SJCRH30 (cell line): ENCODE results near the gene SLC26A8. TPM values are rescaled to one million over a fixed set of nuclear protein-coding genes. Genes with fewer than 3 reads are reported as not detected.
"Not testable (repeated sequence)": the region's sequence is repeated elsewhere in the genome, so short reads cannot be mapped to it uniquely, and the experiment has no call there.

ENCODE experiments used
- DNase-seq, 2 experiments: peaks; one replicate each; pipeline ENCODE4 v3.0.0-alpha.2; 2015 to 2020
- H3K27ac ChIP-seq: fragments of 250-450 bp; sonication (Bioruptor Pico); 2 replicates; pipeline ENCODE4 v1.5.1; 2020; ENCODE audit warnings: mild to moderate bottlenecking, moderate library complexity
- H3K27me3 ChIP-seq: fragments of 250-450 bp; sonication (Bioruptor Pico); 2 replicates; pipeline ENCODE4 v1.5.1; 2020; ENCODE audit warnings: mild to moderate bottlenecking, moderate library complexity
- H3K36me3 ChIP-seq: fragments of 250-450 bp; sonication (Bioruptor Pico); 2 replicates; pipeline ENCODE4 v1.5.1; 2020; ENCODE audit warnings: mild to moderate bottlenecking, moderate library complexity
- H3K4me1 ChIP-seq: fragments of 250-450 bp; sonication (Bioruptor Pico); 2 replicates; pipeline ENCODE4 v1.5.1; 2020; ENCODE audit warnings: mild to moderate bottlenecking, moderate library complexity
- H3K4me3 ChIP-seq: fragments of 250-450 bp; sonication (Bioruptor Pico); 2 replicates; pipeline ENCODE4 v1.5.1; 2020; ENCODE audit warnings: mild to moderate bottlenecking, moderate library complexity
- H3K9me3 ChIP-seq: fragments of 250-450 bp; sonication (Bioruptor Pico); replicated peaks from 2 replicates; pipeline ENCODE4 v1.5.1; 2020; ENCODE audit warnings: mild to moderate bottlenecking, moderate library complexity
- total RNA-seq: library from RNA; depleted of rRNA; stranded (reverse); fragments of >200 nt; shearing (Covaris generic); gene quantifications from 2 replicates; pipeline ENCODE4 v1.2.3, GENCODE V29; 2014

SLC26A8 gene
- total RNA-seq, 1 experiment from 2014 or later, result not detected

DNA sequence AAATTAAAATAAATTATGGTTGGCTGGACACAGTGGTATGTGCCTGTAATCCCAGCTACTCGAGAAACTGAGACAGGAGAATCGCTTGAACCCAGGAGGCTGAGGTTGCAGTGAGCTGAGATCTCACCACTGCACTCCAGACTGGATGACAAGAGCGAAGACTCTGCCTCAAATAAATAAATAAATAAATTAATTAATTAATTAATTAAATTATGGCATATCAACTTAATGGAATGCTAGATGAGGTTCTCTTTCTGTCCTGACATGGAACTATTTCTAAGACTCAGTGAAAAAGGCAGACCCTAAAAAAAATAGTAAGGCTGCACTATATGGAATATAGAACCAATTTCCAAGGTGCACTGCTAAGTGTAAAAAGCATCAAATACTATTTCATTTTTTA lies 108.4 kb downstream of the SLC26A8 start:
- Histone ChIP-seq H3K9me3 (no peaks in the 10 kb centered on the region), H3K4me3 (no peak overlapping the region), H3K27me3 (no peaks in the 10 kb centered on the region), H3K4me1 (no peaks in the 10 kb centered on the region), H3K36me3 (peaks cover 46% of the 10 kb centered on the region), H3K27ac (no peak overlapping the region)
- DNase-seq, result no peak

DNA sequence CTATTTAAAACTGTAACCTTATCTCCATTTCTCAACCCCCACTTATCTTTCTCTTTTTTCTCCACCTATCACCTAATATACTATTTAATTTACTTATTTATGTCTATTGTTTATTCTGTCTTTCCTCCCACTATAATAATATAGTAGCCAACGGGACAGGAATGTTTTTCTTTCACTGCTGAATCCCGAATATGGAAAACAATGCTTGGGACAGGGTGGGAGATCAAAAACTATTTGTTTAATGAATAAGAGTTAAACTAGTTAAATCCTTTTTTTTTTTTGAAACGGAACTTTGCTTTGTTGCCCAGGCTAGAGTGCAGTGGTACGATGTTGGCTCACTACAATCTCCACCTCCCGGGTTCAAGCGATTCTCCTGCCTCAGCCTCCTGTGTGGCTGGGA lies 109.9 kb downstream of the SLC26A8 start:
- Histone ChIP-seq H3K27ac (no peak overlapping the region), H3K27me3 (no peaks in the 10 kb centered on the region), H3K9me3 (no peaks in the 10 kb centered on the region), H3K4me1 (no peaks in the 10 kb centered on the region), H3K4me3 (no peak overlapping the region), H3K36me3 (peaks cover 60% of the 10 kb centered on the region)
- DNase-seq, result no peak

DNA sequence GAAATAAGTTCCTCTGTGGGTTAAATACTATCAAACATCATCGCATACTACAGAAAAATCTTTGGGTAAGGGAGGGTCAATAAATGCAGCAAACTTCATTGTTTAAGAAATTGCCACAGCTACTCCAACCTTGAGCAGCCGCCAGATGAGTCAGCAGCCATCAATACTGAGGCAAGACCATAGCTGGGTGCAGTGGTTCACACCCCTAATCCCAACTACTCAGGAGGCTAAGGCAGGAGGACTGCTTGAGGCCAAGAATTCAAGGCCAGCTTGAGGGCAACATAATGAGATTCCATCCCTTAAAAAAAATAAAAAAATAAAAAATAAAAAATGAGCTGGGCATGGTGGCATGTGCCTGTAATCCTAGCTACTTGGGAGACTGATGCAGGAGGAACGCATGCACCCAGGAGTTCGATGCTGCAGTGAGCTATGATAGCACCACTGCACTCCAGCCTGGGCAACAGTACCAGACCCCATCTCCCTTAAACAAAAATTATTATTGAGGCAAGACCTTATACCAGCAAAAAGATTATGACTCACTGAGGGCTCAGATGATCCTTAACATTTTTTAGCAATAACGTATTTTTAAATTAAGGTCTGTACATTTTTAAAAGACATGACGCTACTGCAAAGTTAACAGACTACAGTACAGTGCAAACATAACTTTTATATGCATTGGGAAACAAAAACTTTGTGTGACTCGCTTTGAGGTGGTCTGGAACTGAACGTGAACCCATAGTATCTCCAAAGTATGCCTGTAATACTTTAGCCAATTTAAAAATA lies 112.4 kb downstream of the SLC26A8 start:
- no peaks in the 10 kb centered on the region for H3K4me1 ChIP-seq
- DNase-seq, result no peak
- H3K4me3 ChIP-seq, result no peak overlapping the region
- H3K36me3 ChIP-seq, result peaks cover 74% of the 10 kb centered on the region
- no peak overlapping the region for H3K27ac ChIP-seq
- no peaks in the 10 kb centered on the region for H3K27me3 ChIP-seq
- peaks cover 4% of the 10 kb centered on the region; the same call in 1 of the 2 replicates for H3K9me3 ChIP-seq

DNA sequence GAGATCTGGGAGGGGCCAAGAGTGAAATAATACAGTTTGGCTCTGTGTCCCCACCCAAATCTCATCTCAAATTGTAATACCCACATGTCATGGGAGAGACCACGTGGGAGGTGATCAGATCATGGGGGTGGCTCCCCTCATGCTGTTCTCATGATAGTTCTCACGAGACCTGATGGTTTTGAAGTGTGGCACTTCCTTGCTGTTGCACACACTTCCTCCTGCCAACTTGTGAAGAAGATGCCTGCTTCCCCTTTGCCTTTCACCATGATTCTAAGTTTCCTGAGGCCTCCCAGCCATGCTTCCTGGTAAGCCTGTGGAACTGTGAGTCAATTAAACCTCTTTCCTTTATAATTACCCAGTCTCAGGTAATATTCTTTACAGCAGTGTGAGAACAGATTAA lies 114.9 kb downstream of the SLC26A8 start:
- not testable (repeated sequence) for DNase-seq, H3K27ac ChIP-seq, H3K27me3 ChIP-seq, H3K4me3 ChIP-seq, H3K9me3 ChIP-seq, H3K4me1 ChIP-seq
- peaks cover 74% of the 10 kb centered on the region for H3K36me3 ChIP-seq

DNA sequence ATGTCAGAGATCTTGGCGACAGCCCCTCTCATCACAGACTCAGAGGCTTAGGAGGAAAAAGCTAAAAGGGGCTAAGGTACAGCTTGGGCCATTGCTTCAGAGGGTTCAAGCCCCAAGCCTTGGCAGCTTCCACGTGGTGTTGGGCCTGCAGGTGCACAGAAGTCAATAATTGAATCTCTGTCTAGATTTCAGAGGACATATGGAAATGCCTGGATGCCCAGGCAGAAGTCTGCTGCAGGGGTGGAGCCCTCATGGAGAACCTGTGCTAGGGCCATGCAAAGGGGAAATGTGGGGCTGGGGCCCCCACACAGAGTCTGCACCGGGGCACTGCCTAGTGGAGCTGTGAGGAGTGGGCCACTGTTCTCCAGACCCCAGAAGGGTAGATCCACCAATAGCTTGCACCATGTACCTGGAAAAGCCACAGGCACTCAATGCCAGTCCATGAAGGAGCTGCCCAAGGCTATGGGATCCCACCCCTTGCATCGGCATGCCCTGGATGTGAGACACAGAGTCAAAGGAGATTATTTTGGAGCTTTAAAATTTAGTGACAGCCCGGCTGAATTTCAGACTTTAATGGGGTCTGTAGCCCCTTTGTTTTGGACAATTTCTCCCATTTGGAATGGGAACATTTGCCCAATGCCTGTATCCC lies 115.6 kb downstream of the SLC26A8 start:
- not testable (repeated sequence) for H3K4me3 ChIP-seq, H3K27me3 ChIP-seq, H3K27ac ChIP-seq, H3K9me3 ChIP-seq, DNase-seq, H3K4me1 ChIP-seq
- peaks cover 74% of the 10 kb centered on the region for H3K36me3 ChIP-seq

DNA sequence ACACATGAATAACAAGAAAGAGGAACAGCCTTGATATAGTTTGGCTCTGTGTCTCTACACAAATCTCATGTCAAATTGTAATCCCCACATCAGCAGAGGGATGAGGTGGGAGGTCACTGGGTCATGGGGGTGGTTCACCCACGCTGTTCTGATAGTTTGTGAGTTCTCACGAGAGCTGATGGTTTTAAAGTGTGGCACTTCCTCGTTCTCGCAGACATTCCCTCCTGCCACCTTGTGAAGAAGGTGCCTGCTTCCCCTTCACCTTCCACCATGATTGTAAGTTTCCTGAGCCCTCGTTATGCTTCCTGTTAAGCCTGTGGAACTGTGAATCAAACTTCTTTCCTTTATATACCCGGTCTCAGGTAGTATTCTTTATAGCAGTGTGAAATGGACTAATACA lies 116.7 kb downstream of the SLC26A8 start:
- peaks cover 66% of the 10 kb centered on the region for H3K36me3 ChIP-seq
- no peak overlapping the region for H3K4me3 ChIP-seq
- no peaks in the 10 kb centered on the region for H3K4me1 ChIP-seq
- H3K27ac ChIP-seq, result no peak overlapping the region
- H3K27me3 ChIP-seq, result no peaks in the 10 kb centered on the region
- H3K9me3 ChIP-seq, result peaks cover 4% of the 10 kb centered on the region; the same call in 1 of the 2 replicates
- no peak for DNase-seq

DNA sequence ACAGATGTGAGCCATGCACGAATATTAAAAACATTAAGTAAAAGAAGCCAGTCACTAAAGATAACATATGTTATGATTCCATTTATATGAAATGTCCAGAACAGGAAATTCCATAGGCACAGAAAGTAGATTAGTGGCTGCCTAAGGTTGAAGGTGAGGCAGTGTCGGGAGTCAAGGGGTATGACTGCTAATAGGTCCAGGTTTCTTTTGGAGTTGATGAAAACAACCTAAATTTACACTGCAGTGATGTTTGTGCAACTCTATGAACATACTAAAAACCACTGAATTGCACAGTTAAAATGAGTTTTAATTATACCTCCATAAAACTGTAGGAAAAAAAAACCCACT lies 118.0 kb downstream of the SLC26A8 start:
- Histone ChIP-seq H3K36me3 (peaks cover 57% of the 10 kb centered on the region), H3K27me3 (no peaks in the 10 kb centered on the region), H3K4me3 (no peak overlapping the region), H3K27ac (no peak overlapping the region), H3K4me1 (no peaks in the 10 kb centered on the region), H3K9me3 (peaks cover 4% of the 10 kb centered on the region; the same call in 1 of the 2 replicates)
- no peak for DNase-seq

DNA sequence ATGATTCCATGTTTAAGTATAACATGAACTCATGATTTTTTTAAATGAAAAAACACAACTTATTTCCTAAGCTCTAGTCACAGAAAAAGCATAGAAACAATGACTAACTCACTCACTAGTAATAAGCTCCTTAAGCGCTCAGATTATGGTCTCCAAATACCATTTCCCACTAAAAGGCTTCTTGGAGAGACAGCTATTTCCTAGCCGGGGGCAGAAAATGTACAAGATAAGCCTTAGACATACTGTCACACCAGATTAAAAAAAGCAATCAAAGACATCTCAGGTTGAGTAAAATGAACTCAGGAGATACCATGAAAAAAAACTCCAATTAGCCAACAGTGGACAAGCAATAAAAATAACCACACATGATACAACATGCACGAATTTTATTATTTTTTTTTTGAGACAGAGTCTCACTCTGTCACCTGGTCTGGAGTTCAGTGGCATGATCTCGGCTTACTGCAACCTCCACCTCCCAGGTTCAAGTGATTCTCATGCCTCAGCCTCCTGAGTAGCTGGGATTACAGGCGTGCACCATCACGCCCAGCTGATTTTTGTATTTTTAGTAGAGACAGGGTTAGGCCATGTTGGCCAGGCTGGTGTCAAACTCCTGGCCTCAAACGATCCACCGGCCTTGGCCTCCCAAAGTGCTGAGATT lies 118.5 kb downstream of the SLC26A8 start:
- Histone ChIP-seq H3K4me3 (no peak overlapping the region), H3K27me3 (no peaks in the 10 kb centered on the region), H3K4me1 (no peaks in the 10 kb centered on the region), H3K9me3 (peaks cover 4% of the 10 kb centered on the region; the same call in 1 of the 2 replicates), H3K36me3 (peaks cover 57% of the 10 kb centered on the region), H3K27ac (no peak overlapping the region)
- no peak for DNase-seq

DNA sequence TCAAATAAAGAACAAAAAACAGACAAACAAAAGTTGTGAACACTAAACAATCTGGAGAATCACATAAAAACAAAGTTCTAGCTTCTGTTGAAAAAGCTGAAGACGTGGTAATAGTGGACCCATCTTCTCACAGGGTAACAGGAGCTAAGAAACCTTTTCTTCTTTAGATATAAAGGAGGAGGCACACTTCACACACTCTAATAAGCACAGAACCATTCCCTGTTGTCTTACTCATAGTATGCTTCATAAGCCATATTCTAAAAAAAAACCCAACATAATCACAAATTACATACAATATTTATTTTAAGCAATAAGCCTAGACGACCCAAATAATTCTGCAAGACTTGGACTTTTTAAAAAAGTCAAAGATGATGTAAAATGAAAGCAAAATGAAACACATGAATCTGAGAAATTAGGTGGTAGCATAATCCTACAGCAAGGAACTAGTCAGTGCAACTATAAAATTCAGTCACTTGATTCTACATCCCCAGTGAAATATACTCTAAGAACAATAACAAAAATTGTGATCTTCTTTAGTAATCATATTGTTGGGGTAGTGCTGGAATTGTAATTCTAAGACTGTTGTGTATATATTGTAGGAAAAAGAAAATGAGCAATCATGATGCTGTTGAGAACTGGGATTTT lies 119.2 kb downstream of the SLC26A8 start:
- Histone ChIP-seq H3K9me3 (peaks cover 4% of the 10 kb centered on the region; the same call in 1 of the 2 replicates), H3K4me3 (no peak overlapping the region), H3K4me1 (no peaks in the 10 kb centered on the region), H3K36me3 (peaks cover 57% of the 10 kb centered on the region), H3K27me3 (no peaks in the 10 kb centered on the region), H3K27ac (no peak overlapping the region)
- DNase-seq, result no peak

DNA sequence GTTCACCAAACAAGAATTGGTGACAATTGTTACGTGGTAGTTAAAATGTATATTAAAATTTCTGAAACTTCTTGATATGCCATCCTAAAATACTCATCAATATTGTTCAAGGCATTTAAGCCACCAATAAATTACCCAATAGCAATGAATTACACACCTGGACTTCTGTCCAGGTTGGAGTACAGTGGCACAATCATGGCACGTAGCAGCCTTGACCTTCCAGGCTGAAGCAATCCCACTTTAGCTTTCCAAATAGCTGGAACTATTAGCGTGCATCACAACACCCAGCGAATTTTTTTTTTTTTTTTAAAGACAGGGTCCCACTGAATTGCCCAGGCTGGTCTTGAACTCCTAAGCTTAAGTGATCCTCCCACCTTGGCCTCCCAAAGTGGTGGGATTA lies 120.8 kb downstream of the SLC26A8 start:
- Histone ChIP-seq H3K4me1 (no peaks in the 10 kb centered on the region), H3K27me3 (no peaks in the 10 kb centered on the region), H3K36me3 (peaks cover 52% of the 10 kb centered on the region), H3K4me3 (no peak overlapping the region), H3K9me3 (no peaks in the 10 kb centered on the region), H3K27ac (no peak overlapping the region)
- DNase-seq, result no peak

DNA sequence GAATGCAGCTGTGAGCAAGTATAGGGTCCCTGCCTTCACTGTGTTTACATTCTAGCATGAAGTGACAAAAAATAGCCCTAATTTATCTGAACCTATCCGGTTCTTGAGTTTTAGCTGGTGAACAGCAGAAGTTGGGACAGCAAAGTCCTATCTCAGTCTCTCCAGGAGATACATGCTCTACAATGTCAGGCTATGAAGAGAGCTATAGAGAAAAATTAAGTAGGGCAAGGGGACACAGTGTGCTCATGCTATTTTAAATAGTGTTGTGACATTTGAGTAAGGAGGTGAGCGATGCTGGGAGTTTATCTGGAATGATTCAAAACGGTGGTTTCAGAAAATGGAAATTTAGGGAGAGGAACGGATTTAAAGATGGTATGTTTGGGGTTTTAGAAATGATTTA lies 124.0 kb downstream of the SLC26A8 start:
- H3K36me3 ChIP-seq, result peaks cover 39% of the 10 kb centered on the region
- H3K27ac ChIP-seq, result no peak overlapping the region
- H3K9me3 ChIP-seq, result no peaks in the 10 kb centered on the region

DNA sequence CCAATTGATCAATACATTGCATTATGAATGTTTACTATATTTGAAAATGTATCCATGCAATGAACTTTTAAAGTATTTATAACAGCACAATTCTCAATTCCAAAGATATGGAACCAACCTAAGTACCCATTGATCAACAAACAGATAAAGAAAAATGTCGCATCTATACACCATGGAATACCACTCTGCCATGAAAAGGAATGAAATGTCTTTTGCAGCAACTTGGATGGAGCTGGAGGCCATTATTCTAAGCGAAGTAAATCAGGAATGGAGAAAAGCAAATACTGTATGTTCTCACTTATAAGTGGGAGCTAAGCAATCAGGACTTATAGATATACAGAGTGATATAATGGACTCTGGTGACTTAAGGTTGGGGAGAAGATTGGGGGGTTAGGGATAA lies 126.4 kb downstream of the SLC26A8 start:
- Histone ChIP-seq H3K9me3 (no peaks in the 10 kb centered on the region), H3K4me1 (no peaks in the 10 kb centered on the region), H3K4me3 (no peak overlapping the region), H3K27me3 (no peaks in the 10 kb centered on the region), H3K36me3 (peaks cover 29% of the 10 kb centered on the region), H3K27ac (no peak overlapping the region)
- DNase-seq, result no peak

More for the DNA sequence above, 124.0 kb downstream of the SLC26A8 start:
- H3K4me1 ChIP-seq, result no peaks in the 10 kb centered on the region
- DNase-seq, result no peak
- no peaks in the 10 kb centered on the region for H3K27me3 ChIP-seq
- H3K4me3 ChIP-seq, result no peak overlapping the region

DNA sequence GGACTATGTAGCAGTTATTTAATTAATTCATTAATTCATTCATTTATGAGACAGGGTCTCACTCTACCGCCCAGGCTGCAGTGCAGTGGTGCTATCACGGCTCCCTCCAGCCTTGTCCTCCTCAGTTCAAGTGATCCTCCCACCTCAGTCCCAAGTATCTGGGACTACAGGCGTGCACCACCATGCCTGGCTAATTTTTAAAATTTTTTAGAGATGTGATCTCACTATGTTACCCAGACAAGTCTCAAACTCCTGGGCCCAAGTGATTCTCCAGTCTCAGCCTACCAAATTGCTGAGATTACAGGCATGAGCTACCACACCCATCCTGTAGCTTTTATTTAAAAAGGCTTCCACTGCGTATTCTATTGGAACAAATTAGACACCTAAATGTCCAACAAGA lies 127.0 kb downstream of the SLC26A8 start:
- Histone ChIP-seq H3K4me1 (no peaks in the 10 kb centered on the region), H3K27ac (no peak overlapping the region), H3K9me3 (no peaks in the 10 kb centered on the region), H3K27me3 (no peaks in the 10 kb centered on the region), H3K36me3 (peaks cover 29% of the 10 kb centered on the region), H3K4me3 (no peak overlapping the region)
- no peak for DNase-seq

DNA sequence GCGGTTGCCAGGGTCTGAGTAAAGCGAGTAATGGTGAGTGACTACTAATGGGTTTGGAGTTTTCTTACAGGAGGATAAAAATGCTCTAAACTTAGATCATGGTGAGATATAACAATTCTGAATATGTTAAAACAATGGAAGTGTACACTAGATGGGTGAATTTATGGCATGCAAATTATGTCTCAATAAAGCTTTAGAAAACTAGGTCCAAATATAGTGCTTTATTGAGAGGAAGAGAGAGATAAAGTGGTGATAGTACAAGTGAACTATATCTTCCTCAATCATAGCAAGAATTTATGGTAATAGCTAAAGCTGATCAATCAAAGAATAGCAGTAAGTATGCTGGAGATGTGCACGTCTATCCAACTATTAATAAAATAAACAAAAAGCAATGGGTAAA lies 127.4 kb downstream of the SLC26A8 start:
- H3K27ac ChIP-seq, result no peak overlapping the region
- H3K4me3 ChIP-seq, result no peak overlapping the region
- DNase-seq, result no peak
- H3K9me3 ChIP-seq, result no peaks in the 10 kb centered on the region
- H3K27me3 ChIP-seq, result no peaks in the 10 kb centered on the region
- peaks cover 29% of the 10 kb centered on the region for H3K36me3 ChIP-seq
- no peaks in the 10 kb centered on the region for H3K4me1 ChIP-seq

DNA sequence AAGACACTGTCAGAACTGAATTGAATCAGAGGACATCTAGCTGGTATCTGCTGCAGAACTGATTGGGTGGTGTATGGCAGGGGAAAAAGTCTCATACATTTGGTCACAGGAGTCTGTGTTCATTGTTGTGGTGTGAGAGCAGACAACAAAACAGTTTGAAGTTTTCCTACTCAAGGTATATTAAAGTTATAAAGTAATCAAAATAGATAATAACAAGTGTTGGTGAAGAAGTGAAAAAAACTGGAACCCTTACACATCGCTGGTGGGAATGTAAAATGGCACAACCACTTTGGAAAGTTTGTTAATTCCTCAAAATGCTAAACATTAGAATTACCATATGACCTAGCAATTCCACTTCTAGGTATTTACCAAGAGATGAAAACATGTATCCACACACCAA lies 128.2 kb downstream of the SLC26A8 start:
- Histone ChIP-seq H3K36me3 (peaks cover 22% of the 10 kb centered on the region), H3K4me1 (no peaks in the 10 kb centered on the region), H3K9me3 (no peaks in the 10 kb centered on the region), H3K27ac (no peak overlapping the region), H3K27me3 (no peaks in the 10 kb centered on the region), H3K4me3 (no peak overlapping the region)
- DNase-seq, result no peak
